Endothelial cell of umbilical vein (primary cell): Measurements from ENCODE around the gene SIRPG. TPM values are rescaled to one million over a fixed set of nuclear protein-coding genes. Genes with fewer than 3 reads are reported as not detected.

Experiments
- BruUV-seq: library from RNA; stranded (reverse); fragments of 400-500 nt; replicated peaks from 2 replicates; lab custom pipeline; 2021; lab: Mats Ljungman, UMichigan
- CTCF ChIA-PET: fragments of 300-600, 350-600 bp; sonication (Branson Sonifier 250); formaldehyde crosslinking; loops from one replicate; lab custom pipeline; 2021; ENCODE audit warnings: antibody characterized with exemption, inconsistent platforms; lab: Charles Lee
- POLR2A ChIA-PET: fragments of 300-600, 350-600 bp; sonication (Branson Sonifier 250); formaldehyde crosslinking; loops from one replicate; lab custom pipeline; 2021; ENCODE audit warnings: antibody characterized with exemption, inconsistent platforms; lab: Charles Lee
- DNase-seq: peaks from one replicate; pipeline ENCODE4 v3.0.0-alpha.2; 2011; ENCODE audit warnings: low read depth, low spot score
- FAIRE-seq: peaks from 2 replicates; lab custom pipeline; 2011; peaks lifted over from hg19 to GRCh38; lab: Jason Lieb, UNC
- H2AFZ ChIP-seq: 2 replicates; pipeline ENCODE4 v1.6.0; 2012; ENCODE audit warnings: low read depth, low read length, control low read depth, inconsistent platforms
- H3K27ac ChIP-seq: 2 replicates; pipeline ENCODE4 v1.5.1; 2011; ENCODE audit warnings: low read depth, mild to moderate bottlenecking, control low read depth, low read length, moderate library complexity; ENCODE audit not compliant: insufficient read depth
- H3K27me3 ChIP-seq, 2 experiments: 2 replicates each; pipeline versions ENCODE4 v1.6.0 to v1.6.1; 2011; ENCODE audit warnings: low read length in 2 of 2, mixed read lengths in 1 of 2; ENCODE audit not compliant: control insufficient read depth in 2 of 2, insufficient read depth in 2 of 2
- H3K36me3 ChIP-seq, 2 experiments: 2 replicates in 1 of 2; 3 replicates in 1 of 2; pipeline ENCODE4 v1.5.1; 2011; ENCODE audit warnings: low read length in 2 of 2, mild to moderate bottlenecking in 1 of 2, moderate library complexity in 1 of 2; ENCODE audit not compliant: control insufficient read depth in 2 of 2, insufficient read depth in 2 of 2; ENCODE audit errors: extremely low read depth in 1 of 2
- H3K4me1 ChIP-seq: 3 replicates; pipeline ENCODE4 v1.5.1; 2011; ENCODE audit warnings: mild to moderate bottlenecking, low read length; ENCODE audit not compliant: control insufficient read depth, insufficient read depth; ENCODE audit errors: extremely low read depth
- H3K4me2 ChIP-seq: 2 replicates; pipeline ENCODE4 v1.6.1; 2011; ENCODE audit warnings: low read length, control low read depth, mixed read lengths; ENCODE audit not compliant: insufficient read depth
- H3K4me3 ChIP-seq, 3 experiments: fragments of 200-600 bp in 1 of 3; sonication (generic), shearing (Covaris generic) in 1 of 3; replicated peaks in 1 of 3; 2 replicates each; pipeline ENCODE4 v1.5.1; 2011 to 2016; ENCODE audit warnings: control low read depth in 3 of 3, low read length in 3 of 3, mild to moderate bottlenecking in 2 of 3, inconsistent platforms in 1 of 3, low read depth in 1 of 3, moderate library complexity in 1 of 3; ENCODE audit not compliant: insufficient read depth in 1 of 3
- H3K79me2 ChIP-seq: 2 replicates; pipeline ENCODE4 v1.6.0; 2012; ENCODE audit warnings: low read length, inconsistent platforms; ENCODE audit not compliant: control insufficient read depth, insufficient read depth
- H3K9ac ChIP-seq: replicated peaks from 2 replicates; pipeline ENCODE3; 2011; ENCODE audit warnings: low read length, control low read depth; ENCODE audit not compliant: insufficient read depth; ENCODE audit errors: extremely low read depth
- H3K9me1 ChIP-seq: replicated peaks from 3 replicates; pipeline ENCODE4 v1.6.0; 2011; ENCODE audit warnings: mild to moderate bottlenecking, low read length; ENCODE audit not compliant: control insufficient read depth, insufficient read depth; ENCODE audit errors: extremely low read depth
- H3K9me3 ChIP-seq: replicated peaks from 2 replicates; pipeline ENCODE4 v1.5.1; 2012; ENCODE audit warnings: low read length, inconsistent platforms; ENCODE audit not compliant: control insufficient read depth, insufficient read depth
- H4K20me1 ChIP-seq: replicated peaks from 2 replicates; pipeline ENCODE3; 2011; ENCODE audit warnings: mild to moderate bottlenecking, low read length; ENCODE audit not compliant: control insufficient read depth, insufficient read depth; ENCODE audit errors: extremely low read depth
- CTCF ChIP-seq, 2 donors: IDR thresholded peaks; 1 replicate in 1 of 2; 2 replicates in 1 of 2; pipeline ENCODE4 v1.5.1; 2011; ENCODE audit warnings: low read length in 2 of 2, mild to moderate bottlenecking in 2 of 2, moderate library complexity in 2 of 2, control low read depth in 1 of 2, inconsistent platforms in 1 of 2, low read depth in 1 of 2; ENCODE audit not compliant: insufficient read depth in 1 of 2; ENCODE audit errors: extremely low read depth in 1 of 2
- EZH2 ChIP-seq: IDR thresholded peaks from 2 replicates; pipeline ENCODE4 v1.6.1; 2012; ENCODE audit warnings: borderline replicate concordance, low read depth, mild to moderate bottlenecking, moderate library complexity, low read length, inconsistent platforms; ENCODE audit not compliant: severe bottlenecking
- FOS ChIP-seq: IDR thresholded peaks from 2 replicates; pipeline ENCODE4 v1.6.1; 2011; ENCODE audit warnings: mild to moderate bottlenecking, low read length, moderate library complexity, borderline replicate concordance; ENCODE audit not compliant: insufficient read depth
- GATA2 ChIP-seq: IDR thresholded peaks from 2 replicates; pipeline ENCODE4 v1.7.0; 2011; ENCODE audit warnings: low read depth, mild to moderate bottlenecking, moderate library complexity, mixed read lengths, low read length; ENCODE audit not compliant: insufficient read length, insufficient read depth
- JUN ChIP-seq: IDR thresholded peaks from 2 replicates; pipeline ENCODE4 v1.6.1; 2011; ENCODE audit warnings: borderline replicate concordance, low read depth; ENCODE audit not compliant: insufficient read length, insufficient read depth
- MAX ChIP-seq: IDR thresholded peaks from 2 replicates; pipeline ENCODE4 v1.6.1; 2011; ENCODE audit not compliant: insufficient read depth, insufficient read length
- MYC ChIP-seq: IDR thresholded peaks from one replicate; pipeline ENCODE4 v1.6.1; 2011; ENCODE audit warnings: mild to moderate bottlenecking, low read depth, low read length
- POLR2A ChIP-seq: IDR thresholded peaks from 2 replicates; pipeline ENCODE4 v1.6.1; 2012; ENCODE audit warnings: low read depth, mild to moderate bottlenecking, control low read depth, low read length
- POLR2AphosphoS5 ChIP-seq: IDR thresholded peaks from 2 replicates; pipeline ENCODE4 v1.6.1; 2012; ENCODE audit warnings: low read depth, mild to moderate bottlenecking, control low read depth, low read length, moderate library complexity; ENCODE audit not compliant: insufficient read depth
- dilution Hi-C: fragments of 300-500 bp; cut with MboI; formaldehyde crosslinking; loops from one replicate; pipeline ENCODE4 v1.15.0; 2019; ENCODE audit warnings: low sequenced_read_pairs; ENCODE audit not compliant: extremely low pct_ligation_motif_present
- intact Hi-C: fragments of 100-400 bp; cut with micrococcal nuclease; formaldehyde crosslinking; loops from one replicate; pipeline ENCODE4 v1.10.0; 2022
- polyA plus RNA-seq, 4 experiments: library from polyadenylated mRNA; depleted of rRNA in 3 of 4; stranded (reverse) in 3 of 4; unstranded in 1 of 4; fragments of >200 nt; gene quantifications; 2 replicates each; pipeline versions ENCODE4 v1.2.1 to v1.2.3, GENCODE V29; 2011 to 2012; ENCODE audit warnings: missing spikeins in 1 of 4
- total RNA-seq: library from RNA; stranded (reverse); gene quantifications from 2 replicates; pipeline ENCODE4 v1.2.3, GENCODE V29; 2021

SIRPG gene
- total and polyA plus RNA-seq, 2 donors (not counting 3 experiments of a cell fraction or from before 2014, with no cell fraction given): not detected

GRCh38 chr20:1676650-1677049 lies 19.1 kb upstream of the SIRPG start:
- Histone ChIP-seq H3K9ac (no peak overlapping the region), H3K36me3 (no peaks in the 10 kb centered on the region), H2AFZ (no peak overlapping the region), H3K4me2 (no peak overlapping the region), H3K9me1 (no peaks in the 10 kb centered on the region), H3K27me3 (peaks cover 9 to 19% of the 10 kb centered on the region in 2 experiments), H3K27ac (no peak overlapping the region), H3K79me2 (no peaks in the 10 kb centered on the region), H3K9me3 (no peaks in the 10 kb centered on the region), H3K4me1 (no peaks in the 10 kb centered on the region), H3K4me3 (no peak overlapping the region), H4K20me1 (no peaks in the 10 kb centered on the region)
- dilution Hi-C loops: no loop called here
- no peak for DNase-seq
- CTCF ChIA-PET: interaction anchor here (1.8 kb wide), 1 partner anchor 173 kb away, joined by 7 read pairs; no protein-coding TSS in a partner anchor
- intact Hi-C loops: no loop called here
- TF ChIP-seq GATA2 (no peak), POLR2A (no peak), POLR2AphosphoS5 (no peak), MAX (no peak), MYC (no peak), FOS (no peak), EZH2 (no peak), CTCF (IDR thresholded peaks at IDR 0.05; ENCODE audit: extremely low read depth in 1 of 2, insufficient read depth in 1 of 2, low read depth in 1 of 2, low read length in 2 of 2) (no peak), JUN (no peak)
- no peak for FAIRE-seq
- no TSS peak for BruUV-seq
- POLR2A ChIA-PET: no interaction called here
